ENCODE data around the gene MAP3K2.

- TF ChIP-seq LEF1 (IDR thresholded peaks at IDR 0.05; ENCODE audit: borderline replicate concordance) (no peak), FOXA1 (IDR thresholded peaks at IDR 0.05) (no peak), SUZ12 (IDR thresholded peaks at IDR 0.05) (no peak), L3MBTL2 (conservative IDR thresholded peaks at IDR 0.05) (no peak), CTBP1 (IDR thresholded peaks at IDR 0.05; ENCODE audit: borderline replicate concordance) (no peak), HDGF (IDR thresholded peaks at IDR 0.05; ENCODE audit: borderline replicate concordance) (no peak), ZNF384 (IDR thresholded peaks at IDR 0.05) (no peak), SP1 (IDR thresholded peaks at IDR 0.05) (no peak), ELF4 (IDR thresholded peaks at IDR 0.05) (no peak), FOXM1 (IDR thresholded peaks at IDR 0.05; ENCODE audit: borderline replicate concordance) (no peak), FOXK2 (IDR thresholded peaks at IDR 0.05) (no peak), TARDBP (IDR thresholded peaks at IDR 0.05) (no peak), BHLHE40 (IDR thresholded peaks at IDR 0.05; ENCODE audit: borderline replicate concordance) (no peak)
- TF ChIP-seq, protein P1, sequence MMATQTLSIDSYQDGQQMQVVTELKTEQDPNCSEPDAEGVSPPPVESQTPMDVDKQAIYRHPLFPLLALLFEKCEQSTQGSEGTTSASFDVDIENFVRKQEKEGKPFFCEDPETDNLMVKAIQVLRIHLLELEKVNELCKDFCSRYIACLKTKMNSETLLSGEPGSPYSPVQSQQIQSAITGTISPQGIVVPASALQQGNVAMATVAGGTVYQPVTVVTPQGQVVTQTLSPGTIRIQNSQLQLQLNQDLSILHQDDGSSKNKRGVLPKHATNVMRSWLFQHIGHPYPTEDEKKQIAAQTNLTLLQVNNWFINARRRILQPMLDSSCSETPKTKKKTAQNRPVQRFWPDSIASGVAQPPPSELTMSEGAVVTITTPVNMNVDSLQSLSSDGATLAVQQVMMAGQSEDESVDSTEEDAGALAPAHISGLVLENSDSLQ (IDR thresholded peaks at IDR 0.05): no peak
Observed at GRCh38 chr2:127330753-127331152, 57.0 kb downstream of the MAP3K2 start.

Data from HEK293T (cell line).